Mesothelial cell of epicardium (in vitro differentiated cells): ENCODE measurements around the gene TNPO2. TPM values are rescaled to one million over a fixed set of nuclear protein-coding genes. Genes with fewer than 3 reads are reported as not detected.

ENCODE experiments used
- DNase-seq, 2 experiments: peaks; one replicate each; pipeline ENCODE4 v3.0.0; 2021; ENCODE audit warnings: low spot score in 2 of 2; ENCODE audit not compliant: unreplicated experiment in 2 of 2
- H3K27ac Mint-ChIP-seq: 2 replicates; pipeline ENCODE4 v1.8.0; 2021; ENCODE audit warnings: mixed read lengths
- H3K27me3 Mint-ChIP-seq: 2 replicates; pipeline ENCODE4 v1.8.0; 2021; ENCODE audit warnings: low read depth, mixed read lengths
- H3K36me3 Mint-ChIP-seq: 2 replicates; pipeline ENCODE4 v1.8.0; 2021; ENCODE audit warnings: mixed read lengths
- H3K4me1 Mint-ChIP-seq: 2 replicates; pipeline ENCODE4 v1.8.0; 2021; ENCODE audit warnings: mixed read lengths
- H3K4me3 Mint-ChIP-seq: 2 replicates; pipeline ENCODE4 v1.8.0; 2021; ENCODE audit warnings: mild to moderate bottlenecking, moderate library complexity, mixed read lengths
- H3K9me3 Mint-ChIP-seq: 2 replicates; pipeline ENCODE4 v1.8.0; 2021; ENCODE audit warnings: mixed read lengths
- total RNA-seq: library from RNA; stranded (reverse); gene quantifications from 3 replicates; pipeline ENCODE4 v1.2.1, GENCODE V29; 2021
- TF ChIP-seq, protein P1 (sequence below): fragments of 200-600 bp; sonication (generic); IDR thresholded peaks from one replicate; pipeline ENCODE4 v1.5.0; 2021; ENCODE audit warnings: antibody characterized with exemption; ENCODE audit not compliant: unreplicated experiment

TNPO2 gene
- total RNA-seq, 1 donor from 2014 or later = 105 TPM

DNA sequence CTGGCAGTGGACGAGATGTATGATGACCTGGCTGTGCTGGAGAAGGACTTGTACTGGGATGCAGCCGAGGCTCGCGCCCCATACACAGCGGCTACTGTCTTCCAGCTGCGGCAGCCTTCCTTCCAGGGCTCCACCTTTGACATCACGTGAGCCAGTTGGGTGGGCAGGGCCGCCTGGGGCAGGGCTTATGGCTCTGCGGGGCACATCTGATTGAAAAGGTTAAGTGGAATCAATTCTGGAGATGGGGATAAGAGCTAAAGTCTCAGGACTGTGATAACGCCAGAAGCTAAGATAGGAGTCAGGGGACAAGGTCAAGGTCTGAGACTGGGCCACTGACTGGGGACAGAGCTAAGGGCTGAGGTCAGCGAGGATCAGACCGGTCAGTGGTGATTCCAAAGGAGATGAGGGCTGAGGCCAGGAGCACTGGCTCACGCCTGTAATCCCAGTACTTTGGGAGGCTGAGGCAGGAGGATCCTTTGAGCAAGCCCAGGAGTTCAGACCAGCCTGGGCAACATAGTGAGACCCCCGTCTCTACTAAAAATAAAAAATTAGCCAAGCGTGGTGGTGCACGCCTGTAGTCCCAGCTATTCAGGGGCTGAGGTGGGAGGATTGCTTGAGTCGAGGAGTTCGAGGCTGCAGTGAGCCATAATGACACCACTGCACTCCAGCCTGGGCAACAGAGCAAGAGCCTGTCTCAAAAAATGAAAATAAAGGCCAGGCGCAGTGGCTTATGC, 32.6 kb upstream of the TNPO2 start:
- DNase-seq = no peak
- H3K27ac Mint-ChIP-seq = no peak overlapping the region
- H3K9me3 Mint-ChIP-seq = no peaks in the 10 kb centered on the region
- peaks cover 34% of the 10 kb centered on the region for H3K27me3 Mint-ChIP-seq
- TF ChIP-seq, protein P1, sequence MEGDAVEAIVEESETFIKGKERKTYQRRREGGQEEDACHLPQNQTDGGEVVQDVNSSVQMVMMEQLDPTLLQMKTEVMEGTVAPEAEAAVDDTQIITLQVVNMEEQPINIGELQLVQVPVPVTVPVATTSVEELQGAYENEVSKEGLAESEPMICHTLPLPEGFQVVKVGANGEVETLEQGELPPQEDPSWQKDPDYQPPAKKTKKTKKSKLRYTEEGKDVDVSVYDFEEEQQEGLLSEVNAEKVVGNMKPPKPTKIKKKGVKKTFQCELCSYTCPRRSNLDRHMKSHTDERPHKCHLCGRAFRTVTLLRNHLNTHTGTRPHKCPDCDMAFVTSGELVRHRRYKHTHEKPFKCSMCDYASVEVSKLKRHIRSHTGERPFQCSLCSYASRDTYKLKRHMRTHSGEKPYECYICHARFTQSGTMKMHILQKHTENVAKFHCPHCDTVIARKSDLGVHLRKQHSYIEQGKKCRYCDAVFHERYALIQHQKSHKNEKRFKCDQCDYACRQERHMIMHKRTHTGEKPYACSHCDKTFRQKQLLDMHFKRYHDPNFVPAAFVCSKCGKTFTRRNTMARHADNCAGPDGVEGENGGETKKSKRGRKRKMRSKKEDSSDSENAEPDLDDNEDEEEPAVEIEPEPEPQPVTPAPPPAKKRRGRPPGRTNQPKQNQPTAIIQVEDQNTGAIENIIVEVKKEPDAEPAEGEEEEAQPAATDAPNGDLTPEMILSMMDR = no peak
- H3K4me3 Mint-ChIP-seq = peak overlapping the region; percentile 26
- H3K36me3 Mint-ChIP-seq = peaks cover 3% of the 10 kb centered on the region
- peaks cover 2% of the 10 kb centered on the region for H3K4me1 Mint-ChIP-seq

DNA sequence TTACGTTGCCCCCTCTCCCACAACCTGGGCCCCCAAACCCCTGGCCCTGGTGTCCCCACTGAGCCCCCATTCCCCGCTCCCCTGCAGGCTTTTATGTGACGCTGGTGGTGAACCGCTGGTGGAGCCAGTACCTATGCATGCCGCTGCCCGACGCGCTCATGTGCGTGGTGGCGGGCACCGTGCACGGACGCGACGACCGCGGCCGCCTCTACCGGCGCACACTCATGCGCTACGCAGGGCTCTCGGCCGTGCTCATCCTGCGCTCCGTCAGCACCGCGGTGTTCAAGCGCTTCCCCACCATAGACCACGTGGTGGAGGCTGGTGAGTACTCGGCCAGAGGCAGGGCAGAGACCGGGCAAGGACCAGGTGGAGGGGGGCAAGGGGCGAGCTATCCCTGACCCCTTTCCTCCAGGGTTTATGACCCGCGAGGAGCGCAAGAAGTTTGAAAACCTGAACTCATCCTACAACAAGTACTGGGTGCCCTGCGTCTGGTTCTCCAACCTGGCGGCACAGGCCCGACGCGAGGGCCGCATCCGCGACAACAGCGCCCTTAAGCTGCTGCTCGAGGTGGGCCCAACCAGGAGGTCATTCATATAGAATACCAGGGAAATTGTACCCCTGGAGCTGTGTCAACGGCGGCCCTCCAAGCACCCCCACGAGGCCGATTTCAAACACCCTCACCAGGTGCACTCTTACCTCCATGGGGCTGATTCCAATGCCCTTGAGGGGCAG, 30.9 kb upstream of the TNPO2 start:
- no peak for DNase-seq
- TF ChIP-seq, protein P1 = no peak
- Mint-ChIP-seq H3K36me3 (no peaks in the 10 kb centered on the region), H3K4me1 (peaks cover 2% of the 10 kb centered on the region), H3K9me3 (no peaks in the 10 kb centered on the region), H3K4me3 (no peak overlapping the region), H3K27ac (no peak overlapping the region), H3K27me3 (peaks cover 51% of the 10 kb centered on the region)

DNA sequence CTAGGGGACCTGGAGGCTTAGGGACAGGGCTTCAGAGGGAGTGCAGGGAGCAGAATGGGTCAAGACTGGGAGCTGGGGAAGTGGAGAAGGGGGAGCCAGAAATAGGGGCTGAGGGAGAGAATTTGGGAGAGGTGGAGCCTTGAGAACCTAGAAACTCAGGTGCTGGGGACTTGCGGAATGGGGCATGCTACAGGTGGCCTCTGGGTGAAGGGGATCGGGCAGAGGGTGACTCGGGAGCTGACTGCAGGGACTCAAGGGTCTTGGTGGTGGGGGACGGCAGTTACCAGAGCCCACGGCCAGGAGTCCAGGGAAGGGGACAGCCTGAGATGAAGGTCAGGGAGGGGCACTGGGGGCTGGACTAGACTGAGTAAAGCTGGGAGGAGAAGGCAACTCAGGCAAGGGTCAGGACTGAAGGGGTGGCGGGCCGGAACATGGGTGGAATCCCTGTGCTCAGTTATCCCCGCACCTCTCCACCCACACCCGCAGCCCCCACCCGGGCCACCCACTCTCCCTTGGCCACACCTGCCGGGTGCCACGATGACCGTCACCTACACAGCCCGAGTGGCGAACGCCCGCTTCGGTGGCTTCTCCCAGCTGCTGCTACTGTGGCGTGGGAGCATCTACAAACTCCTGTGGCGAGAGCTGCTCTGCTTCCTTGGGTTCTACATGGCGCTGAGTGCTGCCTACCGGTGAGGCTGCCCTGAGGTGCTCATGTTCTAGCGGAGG, 28.5 kb upstream of the TNPO2 start:
- TF ChIP-seq, protein P1 = no peak
- no peak for DNase-seq
- peaks cover 12% of the 10 kb centered on the region for H3K36me3 Mint-ChIP-seq
- no peak overlapping the region for H3K4me3 Mint-ChIP-seq
- peaks cover 6% of the 10 kb centered on the region for H3K9me3 Mint-ChIP-seq
- H3K4me1 Mint-ChIP-seq = no peaks in the 10 kb centered on the region
- H3K27me3 Mint-ChIP-seq = peaks cover 61% of the 10 kb centered on the region
- H3K27ac Mint-ChIP-seq = no peak overlapping the region

DNA sequence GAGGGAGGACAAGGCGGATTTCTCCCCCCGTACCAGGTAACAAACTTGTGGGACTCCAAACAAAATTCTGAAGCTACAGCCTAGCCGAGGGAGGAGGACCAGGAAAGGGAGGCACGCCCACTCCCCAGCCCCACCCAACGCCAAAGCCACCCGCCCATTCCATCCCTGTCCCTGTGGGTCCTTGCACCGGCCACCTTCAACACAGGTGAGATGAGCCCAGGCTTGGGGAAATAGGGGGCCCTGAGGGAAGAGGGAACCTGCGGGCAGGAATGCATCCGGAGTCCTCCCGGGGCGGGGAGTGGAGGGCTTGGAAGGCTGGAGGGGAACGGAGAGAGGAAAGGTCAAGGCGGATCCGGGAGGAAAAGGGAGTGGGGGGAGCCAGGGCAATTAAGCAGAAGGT, 27.9 kb upstream of the TNPO2 start, which contains the start of gene BEST2:
Gene BEST2, plus strand, starts transcription at position 157 of the 400 bp plus-strand sequence. CDS start 802 bp downstream, outside the sequence.
- H3K27me3 Mint-ChIP-seq = peaks cover 61% of the 10 kb centered on the region
- H3K27ac Mint-ChIP-seq = no peak within 1 kb of the TSS
- H3K36me3 Mint-ChIP-seq = peaks cover 13% of the 10 kb centered on the region
- H3K9me3 Mint-ChIP-seq = peaks cover 6% of the 10 kb centered on the region
- TF ChIP-seq, protein P1 = no peak
- H3K4me3 Mint-ChIP-seq = no peak within 1 kb of the TSS
- DNase-seq = no peak
- H3K4me1 Mint-ChIP-seq = no peaks in the 10 kb centered on the region

DNA sequence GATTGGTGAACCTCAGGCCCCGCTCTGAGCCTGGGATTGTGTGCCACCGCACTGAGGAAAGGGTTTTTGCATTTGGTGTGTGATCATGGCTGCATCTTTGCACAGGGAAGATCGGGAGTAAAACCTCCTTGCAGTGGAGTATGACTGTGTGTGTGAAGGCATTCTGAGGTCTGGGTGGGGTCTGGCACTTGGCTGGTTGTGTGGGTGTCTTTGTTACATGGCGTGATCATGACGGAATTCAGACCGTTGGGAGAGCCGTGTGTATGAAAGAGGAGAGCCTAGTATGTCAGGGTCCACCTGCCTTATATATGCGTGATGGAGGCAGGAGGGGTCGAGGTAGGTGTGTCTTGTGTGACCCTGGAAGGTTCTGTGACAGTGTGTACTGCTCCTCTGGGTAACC, 27.1 kb upstream of the TNPO2 start:
- DNase-seq = no peak
- no peaks in the 10 kb centered on the region for H3K4me1 Mint-ChIP-seq
- H3K4me3 Mint-ChIP-seq = no peak overlapping the region
- peaks cover 6% of the 10 kb centered on the region for H3K9me3 Mint-ChIP-seq
- peaks cover 56% of the 10 kb centered on the region for H3K27me3 Mint-ChIP-seq
- TF ChIP-seq, protein P1 = no peak
- peaks cover 16% of the 10 kb centered on the region for H3K36me3 Mint-ChIP-seq
- no peak overlapping the region for H3K27ac Mint-ChIP-seq
